ENCODE measurements around the gene TIAL1. TPM values are rescaled to one million over a fixed set of nuclear protein-coding genes. Genes with fewer than 3 reads are reported as not detected.
A peak's percentile ranks its signal among the peaks of the same experiment; 100 is the strongest.

Gene TIAL1
- total RNA-seq, 1 donor from 2014 or later, result 43.8 TPM

DNA sequence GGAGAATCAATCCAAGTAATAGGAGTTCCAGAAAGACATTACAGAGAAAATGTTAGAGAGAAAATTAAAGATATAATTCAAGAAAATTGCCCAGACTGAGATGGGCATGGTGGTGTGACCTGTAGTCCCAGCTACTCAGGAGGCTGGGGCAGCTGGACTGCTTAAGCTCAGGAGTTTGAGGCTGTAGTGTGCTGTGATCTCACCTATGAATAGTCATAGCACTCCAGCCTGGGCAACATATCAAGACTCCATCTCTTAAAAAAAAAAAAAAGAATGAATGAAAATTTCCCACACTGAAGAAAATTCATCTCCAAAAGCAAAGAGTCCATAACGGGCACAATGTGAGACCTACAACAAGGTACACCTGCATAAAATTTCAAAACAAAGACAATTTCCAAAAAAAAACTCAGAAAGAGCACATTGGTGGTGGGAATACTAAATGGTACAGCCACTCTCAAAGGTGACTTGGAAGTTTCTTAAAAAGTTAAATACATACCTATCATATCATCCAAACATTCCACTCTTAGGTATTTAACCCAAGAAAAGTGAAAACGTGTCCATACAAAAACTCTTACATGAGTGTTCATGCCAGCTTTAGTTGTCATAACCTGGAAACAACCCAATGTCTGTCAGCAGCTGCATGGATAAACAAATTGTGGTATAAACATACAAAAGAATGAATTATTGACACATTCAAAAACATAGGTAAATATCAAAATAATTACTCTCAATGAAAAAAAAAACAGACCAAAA is 47.3 kb downstream of the TIAL1 start:
- no peak overlapping the region for H3K4me3 ChIP-seq (ENCODE audit: low read depth, low read length)
- TF ChIP-seq CTCF (conservative IDR thresholded peaks at IDR 0.05; ENCODE audit: low read depth, low read length), result no peak
- DNase-seq (ENCODE audit: low read depth), result no peak

- TF ChIP-seq CTCF (conservative IDR thresholded peaks at IDR 0.05; ENCODE audit: low read depth, low read length), result no peak
These were observed 50.8 kb downstream of the TIAL1 start for GRCh38 chr10:119546009-119546408.

GRCh38 chr10:119545310-119545709 is 51.5 kb downstream of the TIAL1 start:
- TF ChIP-seq CTCF (conservative IDR thresholded peaks at IDR 0.05; ENCODE audit: low read depth, low read length), result no peak
- H3K4me3 ChIP-seq (ENCODE audit: low read depth, low read length), result no peak overlapping the region
- DNase-seq (ENCODE audit: low read depth), result no peak

More at GRCh38 chr10:119546009-119546408, 50.8 kb downstream of the TIAL1 start:
- DNase-seq (ENCODE audit: low read depth), result no peak
- H3K4me3 ChIP-seq (ENCODE audit: low read depth, low read length), result no peak overlapping the region

DNA sequence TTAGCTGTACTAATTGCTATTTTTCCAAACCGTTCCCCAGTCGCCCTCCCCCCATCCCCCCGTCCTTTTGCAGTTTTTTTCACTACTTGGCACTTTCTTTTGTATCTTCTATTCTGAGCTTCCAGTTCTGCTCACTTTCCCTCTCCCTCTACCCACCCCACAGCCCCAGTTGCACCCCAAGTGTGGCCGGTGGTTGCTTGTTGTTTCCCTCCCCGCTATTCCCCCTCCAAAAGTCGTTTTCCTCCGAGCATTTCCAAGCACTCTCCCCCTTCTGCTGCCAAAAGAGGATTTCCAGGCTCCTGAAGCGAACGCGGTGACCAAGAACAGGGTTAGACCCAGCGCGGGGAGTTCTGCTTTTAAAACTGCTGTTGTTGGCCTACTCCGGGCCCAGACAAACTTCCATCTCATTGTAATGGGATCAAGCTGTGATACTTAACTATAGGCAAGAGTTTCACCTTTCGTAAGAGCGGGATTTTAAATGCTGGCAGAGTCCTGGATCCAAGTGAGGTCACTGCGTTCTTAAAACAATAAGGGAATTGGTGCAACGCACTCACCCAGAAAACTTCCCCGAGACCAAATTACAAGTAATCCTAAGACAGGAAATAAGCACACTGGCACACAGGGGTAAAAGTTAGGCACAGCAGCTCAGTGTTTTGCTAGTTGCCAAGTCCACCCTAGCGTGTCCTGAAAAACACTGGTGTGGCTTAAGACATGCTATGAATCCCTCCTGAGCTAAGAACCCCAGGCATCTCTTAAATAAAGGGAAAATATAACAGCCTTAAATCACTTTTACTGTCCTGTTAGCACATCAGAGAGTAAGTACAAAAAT is 52.7 kb downstream of the TIAL1 start:
- no peak overlapping the region for H3K4me3 ChIP-seq (ENCODE audit: low read depth, low read length)
- peak; percentile 59 for DNase-seq (ENCODE audit: low read depth)
- TF ChIP-seq CTCF (conservative IDR thresholded peaks at IDR 0.05; ENCODE audit: low read depth, low read length), result no peak

- H3K4me3 ChIP-seq (ENCODE audit: low read depth, low read length), result peak overlapping the region; percentile 68
- peak; percentile 54 for TF ChIP-seq CTCF (conservative IDR thresholded peaks at IDR 0.05; ENCODE audit: low read depth, low read length)
- DNase-seq (ENCODE audit: low read depth), result no peak
These were observed 53.6 kb downstream of the TIAL1 start for GRCh38 chr10:119542988-119543813.

- TF ChIP-seq CTCF (conservative IDR thresholded peaks at IDR 0.05; ENCODE audit: low read depth, low read length), result no peak
- no peak for DNase-seq (ENCODE audit: low read depth)
- peak within 1 kb of the TSS; percentile 68 for H3K4me3 ChIP-seq (ENCODE audit: low read depth, low read length)
These were observed 54.3 kb downstream of the TIAL1 start, which contains the start of gene RGS10 for GRCh38 chr10:119542357-119542987. TSS of gene RGS10 (minus strand) at chr10:119542719. CDS start at chr10:119542638, 81 bp downstream.
